CD4-positive, alpha-beta T cell treated with Interleukin-6 for 4 hours (primary cell): ENCODE measurements around the gene DLX1.
"Not testable (repeated sequence)": the region's sequence is repeated elsewhere in the genome, so short reads cannot be mapped to it uniquely, and the experiment has no call there.

Source experiments
- DNase-seq: peaks from one replicate; pipeline ENCODE4 v3.0.0-alpha.2; 2020; ENCODE audit warnings: mixed read lengths

DLX1 gene

GRCh38 chr2:172120118-172120517 lies 34.8 kb downstream of the DLX1 start:
- DNase-seq = no peak

- DNase-seq = no peak
These were observed 43.2 kb downstream of the DLX1 start for GRCh38 chr2:172128484-172128883.

- DNase-seq = no peak
These were observed 44.1 kb downstream of the DLX1 start for GRCh38 chr2:172129404-172129803.

- no peak for DNase-seq
These were observed 46.6 kb downstream of the DLX1 start for GRCh38 chr2:172131713-172132555.

- no peak for DNase-seq
These were observed 49.0 kb downstream of the DLX1 start for GRCh38 chr2:172134270-172134669.

- DNase-seq = no peak
These were observed 50.1 kb downstream of the DLX1 start for GRCh38 chr2:172135446-172135845.

GRCh38 chr2:172137109-172137508 lies 51.8 kb downstream of the DLX1 start:
- no peak for DNase-seq

- no peak for DNase-seq
These were observed 52.6 kb downstream of the DLX1 start for GRCh38 chr2:172137943-172138342.

- not testable (repeated sequence) for DNase-seq
These were observed 53.4 kb downstream of the DLX1 start for GRCh38 chr2:172138727-172139126.
